Amniotic epithelial cell (primary cell): Measurements from ENCODE around the gene ISG20L2.
"Not testable (repeated sequence)": the region's sequence is repeated elsewhere in the genome, so short reads cannot be mapped to it uniquely, and the experiment has no call there.

Source experiments
- DNase-seq: peaks from one replicate; pipeline ENCODE4 v3.0.0-alpha.2; 2010; ENCODE audit warnings: low read depth

ISG20L2 gene

GRCh38 chr1:156728599-156729462 is at the start of gene ISG20L2:
Gene ISG20L2, minus strand, starts transcription at chr1:156728766. Its CDS starts 1,114 bp downstream, at chr1:156727652.
- peak; percentile 98 for DNase-seq

DNA sequence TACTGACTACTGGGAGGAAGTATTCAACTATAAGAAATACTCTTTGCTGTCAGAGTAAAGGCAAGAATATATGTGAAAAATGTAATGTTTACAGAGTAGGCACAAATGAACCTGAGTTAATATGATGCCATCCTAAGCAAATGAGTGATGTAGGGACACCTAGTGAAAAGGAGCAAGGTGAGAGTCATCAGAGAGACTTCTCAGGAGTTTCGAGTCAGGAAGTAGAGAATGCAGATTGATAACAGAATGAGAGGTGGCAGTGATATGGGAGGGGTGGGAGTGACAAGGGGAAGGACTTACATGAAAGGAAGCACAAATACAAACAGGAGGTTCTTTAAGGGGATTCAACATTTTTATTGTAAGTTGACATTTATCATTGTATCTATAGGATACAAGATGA is 49.0 kb upstream of the ISG20L2 start:
- DNase-seq = no peak

DNA sequence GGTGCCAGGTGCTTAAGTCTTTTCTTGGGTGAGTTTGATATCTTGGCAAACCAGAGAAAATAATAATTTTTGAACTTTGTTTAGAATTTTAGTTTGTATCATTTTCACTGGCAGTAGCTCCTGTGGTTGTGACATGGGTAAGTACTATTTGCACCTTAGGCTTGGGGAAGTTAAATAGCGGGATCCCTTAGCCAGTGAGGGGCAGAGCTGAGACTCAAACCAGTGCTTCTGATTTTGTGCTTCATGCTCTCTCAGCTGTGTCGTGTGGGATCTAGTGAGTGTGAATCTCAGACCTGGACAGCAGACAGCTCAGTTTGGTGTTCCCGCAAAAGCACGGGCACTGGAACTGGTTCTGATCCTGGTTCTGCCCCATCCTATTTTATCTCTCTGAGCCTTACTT is 48.4 kb upstream of the ISG20L2 start:
- DNase-seq = no peak

- DNase-seq = no peak
Observed at GRCh38 chr1:156775799-156776198, 47.2 kb upstream of the ISG20L2 start.

GRCh38 chr1:156773607-156774006 is 45.0 kb upstream of the ISG20L2 start:
- no peak for DNase-seq

DNA sequence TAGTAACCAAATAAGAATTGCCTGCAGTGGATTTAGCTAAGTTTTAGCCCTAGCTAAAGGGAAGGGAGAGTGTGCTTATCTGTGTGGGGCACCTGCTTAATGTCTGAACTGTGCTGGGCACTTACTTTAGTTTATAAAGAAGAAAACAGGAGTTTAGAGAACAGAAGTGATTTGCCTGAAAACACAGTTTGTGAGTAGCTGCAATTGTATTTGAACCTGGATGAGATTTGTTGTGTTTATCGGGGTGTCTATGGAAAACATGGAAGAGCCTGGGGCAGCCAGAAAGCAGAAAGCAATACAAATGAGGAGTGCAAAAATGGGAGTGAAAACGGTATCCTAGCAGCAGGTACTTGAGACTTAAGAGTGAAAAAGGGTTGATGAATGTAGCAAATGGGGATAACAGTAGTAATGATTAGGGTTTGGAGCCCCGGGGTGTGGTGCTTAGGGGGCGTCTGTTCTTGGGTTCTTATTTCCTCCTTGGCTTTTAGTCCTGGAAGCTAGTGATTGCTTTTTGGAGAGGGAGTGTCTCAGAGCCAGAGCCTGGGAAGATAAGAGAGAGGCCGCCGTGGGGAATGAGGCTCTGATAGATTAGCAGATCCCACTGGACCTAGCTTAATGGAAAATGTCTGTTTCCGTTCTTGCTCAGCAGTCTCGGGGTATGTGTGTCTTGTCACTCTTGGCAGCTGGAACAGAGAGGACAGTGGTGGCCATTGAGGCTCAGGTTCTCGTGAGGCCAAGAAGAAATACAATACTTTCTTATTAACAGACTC is 44.3 kb upstream of the ISG20L2 start:
- DNase-seq = no peak

DNA sequence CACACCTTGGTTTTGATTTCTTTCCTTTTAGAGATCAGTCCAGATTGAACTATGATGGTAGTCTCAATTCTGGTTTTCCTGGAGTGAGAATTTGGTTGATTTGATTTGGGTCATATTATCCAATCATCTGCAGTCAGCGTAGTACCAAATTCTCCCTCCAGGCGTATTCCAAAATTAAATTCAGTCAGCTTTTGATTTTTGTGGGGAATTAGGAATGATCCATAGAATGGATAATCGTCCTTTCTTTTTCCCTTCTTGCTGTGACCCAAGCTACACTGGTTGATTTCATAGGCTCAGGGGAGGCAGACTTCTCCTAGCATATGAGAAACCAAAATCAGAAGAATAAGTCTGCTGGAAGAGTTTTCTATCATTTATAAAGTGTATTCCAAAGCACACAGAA is 43.7 kb upstream of the ISG20L2 start:
- no peak for DNase-seq

GRCh38 chr1:156768610-156769295 is 40.2 kb upstream of the ISG20L2 start:
- no peak for DNase-seq

DNA sequence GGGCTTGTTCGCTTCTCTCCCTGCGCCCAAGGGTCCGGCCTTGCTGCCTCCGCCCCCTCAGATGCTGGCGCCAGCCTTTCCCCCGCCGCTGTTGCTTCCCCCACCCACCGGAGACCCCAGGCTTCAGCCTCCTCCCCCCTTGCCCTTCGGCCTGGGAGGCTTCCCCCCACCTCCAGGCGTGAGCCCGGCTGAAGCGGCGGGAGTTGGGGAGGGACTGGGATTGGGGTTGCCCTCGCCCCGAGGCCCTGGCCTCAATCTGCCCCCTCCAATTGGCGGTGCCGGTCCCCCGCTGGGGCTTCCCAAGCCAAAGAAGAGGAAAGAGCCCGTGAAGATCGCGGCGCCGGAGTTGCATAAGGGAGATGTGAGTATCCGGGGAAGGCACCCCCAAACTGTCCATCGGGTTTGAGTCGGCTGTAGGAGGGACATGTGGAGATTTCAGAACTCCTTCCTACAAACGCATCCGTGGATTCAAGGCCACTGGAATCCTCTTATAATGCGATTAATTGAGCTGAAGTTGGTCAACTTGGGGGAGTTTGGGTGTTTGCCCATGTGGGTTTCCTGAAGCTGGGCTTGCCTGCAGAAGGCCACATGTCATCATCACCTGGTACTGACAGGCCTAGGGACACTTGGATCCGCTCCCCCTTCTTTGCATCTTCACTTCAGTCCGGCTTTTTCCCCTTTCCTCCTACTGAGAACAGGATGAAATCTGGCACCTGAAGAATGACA is 39.5 kb upstream of the ISG20L2 start:
- DNase-seq = no peak

GRCh38 chr1:156767101-156767878 is 38.7 kb upstream of the ISG20L2 start, which contains the start of gene PRCC:
Gene PRCC, plus strand, starts transcription at chr1:156767535. Its CDS starts 237 bp downstream, at chr1:156767772.
- peak; percentile 100 for DNase-seq

GRCh38 chr1:156766298-156767100 is 37.9 kb upstream of the ISG20L2 start:
- no peak for DNase-seq

GRCh38 chr1:156765666-156766065 is 37.1 kb upstream of the ISG20L2 start:
- no peak for DNase-seq

- DNase-seq = not testable (repeated sequence)
Observed at GRCh38 chr1:156765136-156765535, 36.6 kb upstream of the ISG20L2 start.

GRCh38 chr1:156760796-156761104 is 32.2 kb upstream of the ISG20L2 start:
- no peak for DNase-seq

- no peak for DNase-seq
Observed at GRCh38 chr1:156760092-156760795, 31.7 kb upstream of the ISG20L2 start.

GRCh38 chr1:156757572-156758253 is 29.1 kb upstream of the ISG20L2 start:
- DNase-seq = not testable (repeated sequence)

DNA sequence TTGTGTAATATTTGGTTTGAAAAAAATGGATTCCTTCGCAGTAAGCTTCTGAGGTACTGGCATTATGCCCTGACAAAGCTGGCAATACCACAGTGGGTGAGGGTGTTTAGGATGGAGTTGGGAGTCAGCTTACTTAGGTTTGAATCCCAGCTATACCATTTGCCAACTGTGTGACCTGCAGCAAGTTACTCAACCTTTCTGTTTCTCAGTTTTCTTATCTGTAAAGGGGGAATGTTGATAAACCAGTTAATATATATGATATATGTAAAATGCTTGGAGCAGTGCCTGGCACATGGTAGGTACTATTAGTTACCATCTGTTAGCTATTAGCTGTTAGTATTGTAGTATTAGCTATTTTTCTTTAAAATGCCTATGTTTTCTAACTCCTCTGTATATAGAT is 27.8 kb upstream of the ISG20L2 start:
- no peak for DNase-seq

- no peak for DNase-seq
Observed at GRCh38 chr1:156755527-156755950, 27.0 kb upstream of the ISG20L2 start.

GRCh38 chr1:156754219-156754618 is 25.7 kb upstream of the ISG20L2 start:
- DNase-seq = no peak
